HG03378 (cell line): ENCODE data around the gene CENPP.
"Not testable (repeated sequence)": the region's sequence is repeated elsewhere in the genome, so short reads cannot be mapped to it uniquely, and the experiment has no call there.

Source experiments
- ATAC-seq: cut with Tn5 transposase; IDR thresholded peaks from one replicate; pipeline ENCODE4 v1.9.1; 2021; ENCODE audit warnings: mild to moderate bottlenecking, moderate library complexity; ENCODE audit not compliant: unreplicated experiment

The CENPP gene

GRCh38 chr9:92611621-92612285 lies 286.0 kb downstream of the CENPP start:
- ATAC-seq, result no peak

- no peak for ATAC-seq
Observed at GRCh38 chr9:92612292-92612691, 286.5 kb downstream of the CENPP start.

- no peak for ATAC-seq
Observed at GRCh38 chr9:92612816-92613215, 287.1 kb downstream of the CENPP start.

GRCh38 chr9:92613268-92614122 lies 287.7 kb downstream of the CENPP start:
- ATAC-seq, result no peak

- no peak for ATAC-seq
Observed at GRCh38 chr9:92614123-92614510, 288.4 kb downstream of the CENPP start.

GRCh38 chr9:92614763-92615461 lies 289.2 kb downstream of the CENPP start:
- ATAC-seq, result no peak

GRCh38 chr9:92615790-92616189 lies 290.0 kb downstream of the CENPP start:
- ATAC-seq, result no peak

- no peak for ATAC-seq
Observed at GRCh38 chr9:92616199-92616641, 290.5 kb downstream of the CENPP start.

GRCh38 chr9:92616655-92617111 lies 290.9 kb downstream of the CENPP start:
- ATAC-seq, result no peak

GRCh38 chr9:92617195-92617813 lies 291.6 kb downstream of the CENPP start:
- no peak for ATAC-seq

- no peak for ATAC-seq
Observed at GRCh38 chr9:92617951-92618510, 292.3 kb downstream of the CENPP start.

GRCh38 chr9:92618633-92619225 lies 293.0 kb downstream of the CENPP start:
- no peak for ATAC-seq

- no peak for ATAC-seq
Observed at GRCh38 chr9:92619601-92620300, 294.0 kb downstream of the CENPP start.

GRCh38 chr9:92620845-92621244 lies 295.1 kb downstream of the CENPP start:
- ATAC-seq, result no peak

- ATAC-seq, result not testable (repeated sequence)
Observed at GRCh38 chr9:92623936-92624335, 298.2 kb downstream of the CENPP start.

- ATAC-seq, result no peak
Observed at GRCh38 chr9:92626484-92626883, 300.7 kb downstream of the CENPP start.

- ATAC-seq, result no peak
Observed at GRCh38 chr9:92627651-92628050, 301.9 kb downstream of the CENPP start.

- ATAC-seq, result no peak
Observed at GRCh38 chr9:92631452-92632343, 305.9 kb downstream of the CENPP start.

- ATAC-seq, result no peak
Observed at GRCh38 chr9:92632641-92633040, 306.9 kb downstream of the CENPP start.
